ENCODE measurements around the gene CSAD.

DNA sequence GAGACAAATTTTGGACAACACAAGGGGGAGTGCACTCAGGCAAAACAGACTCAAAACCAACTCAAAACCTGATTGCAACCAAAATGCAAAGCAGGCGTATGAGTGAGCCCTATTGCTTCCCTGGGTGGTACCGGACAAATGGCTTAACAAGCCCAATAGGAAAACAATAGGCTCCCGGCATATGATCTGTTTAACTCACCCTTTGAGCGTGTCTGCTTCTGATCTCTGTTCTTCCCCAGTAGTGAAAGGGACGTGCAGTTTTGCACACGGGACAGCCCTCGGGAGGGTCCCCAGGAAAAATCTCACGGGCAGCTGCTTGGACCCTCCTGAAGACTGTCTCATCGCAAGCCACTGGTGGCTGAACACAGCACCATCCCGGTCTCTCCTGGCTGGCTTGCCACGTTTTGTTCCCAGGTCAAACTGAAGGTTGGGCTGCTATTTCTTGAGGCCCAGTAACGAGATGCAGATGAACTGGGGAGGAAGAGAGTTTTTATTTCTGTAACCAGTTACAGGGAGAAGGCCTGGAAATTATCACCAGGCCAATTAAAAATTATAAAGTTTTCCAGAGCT lies 67.5 kb downstream of the CSAD start:
- TF ChIP-seq SP1 (IDR thresholded peaks at IDR 0.05) (no peak), ZNF384 (IDR thresholded peaks at IDR 0.05) (no peak), LEF1 (IDR thresholded peaks at IDR 0.05; ENCODE audit: borderline replicate concordance) (no peak), TARDBP (IDR thresholded peaks at IDR 0.05) (no peak), ELF4 (IDR thresholded peaks at IDR 0.05) (no peak), BHLHE40 (IDR thresholded peaks at IDR 0.05; ENCODE audit: borderline replicate concordance) (no peak), FOXM1 (IDR thresholded peaks at IDR 0.05; ENCODE audit: borderline replicate concordance) (no peak), NFRKB (IDR thresholded peaks at IDR 0.05) (no peak), FOXK2 (IDR thresholded peaks at IDR 0.05) (no peak), ARNT (IDR thresholded peaks at IDR 0.05) (no peak), HDGF (IDR thresholded peaks at IDR 0.05; ENCODE audit: borderline replicate concordance) (no peak), FOXA1 (IDR thresholded peaks at IDR 0.05) (no peak), L3MBTL2 (conservative IDR thresholded peaks at IDR 0.05) (no peak)
- TF ChIP-seq, protein P1, sequence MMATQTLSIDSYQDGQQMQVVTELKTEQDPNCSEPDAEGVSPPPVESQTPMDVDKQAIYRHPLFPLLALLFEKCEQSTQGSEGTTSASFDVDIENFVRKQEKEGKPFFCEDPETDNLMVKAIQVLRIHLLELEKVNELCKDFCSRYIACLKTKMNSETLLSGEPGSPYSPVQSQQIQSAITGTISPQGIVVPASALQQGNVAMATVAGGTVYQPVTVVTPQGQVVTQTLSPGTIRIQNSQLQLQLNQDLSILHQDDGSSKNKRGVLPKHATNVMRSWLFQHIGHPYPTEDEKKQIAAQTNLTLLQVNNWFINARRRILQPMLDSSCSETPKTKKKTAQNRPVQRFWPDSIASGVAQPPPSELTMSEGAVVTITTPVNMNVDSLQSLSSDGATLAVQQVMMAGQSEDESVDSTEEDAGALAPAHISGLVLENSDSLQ (IDR thresholded peaks at IDR 0.05) = no peak

Measured in HEK293T (cell line).